ENCODE data around the gene CA12.
A peak's percentile ranks its signal among the peaks of the same experiment; 100 is the strongest.

Gene CA12

DNA sequence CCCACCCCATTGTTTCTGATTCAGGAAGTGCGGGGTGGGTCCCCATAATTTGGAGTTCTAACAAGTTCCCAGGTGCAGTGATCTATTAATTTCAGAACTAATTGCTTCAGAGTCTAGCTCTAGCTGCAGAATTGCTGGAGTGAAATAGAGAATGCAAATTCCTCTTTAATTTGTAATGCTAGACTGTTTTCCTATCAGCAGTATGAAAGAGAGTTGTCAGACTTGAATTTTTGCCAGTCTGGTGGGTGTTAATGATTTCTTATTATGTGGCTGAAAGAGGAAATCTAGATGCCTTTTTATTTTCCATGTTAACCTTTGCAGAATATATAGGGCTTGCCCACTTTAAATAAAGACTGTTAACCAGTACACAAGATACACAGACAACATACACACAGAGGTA lies 80.6 kb downstream of the CA12 start:
- Histone ChIP-seq H3K4me2 (no peak overlapping the region), H3K4me1 (no peaks in the 10 kb centered on the region), H3K36me3 (peaks cover 29 to 99% (median 43%) of the 10 kb centered on the region in 11 experiments), H4K20me1 (no peaks in the 10 kb centered on the region), H3K4me3 (no peak overlapping the region), H3K27me3 (no peaks in the 10 kb centered on the region), H3K9me3 (replicated peaks in 1 of 11) (no peaks in the 10 kb centered on the region), H3K9ac (no peak overlapping the region), H3K27ac (no peak overlapping the region)
- no peak for TF ChIP-seq Cebpa-rat (IDR thresholded peaks at IDR 0.05)

DNA sequence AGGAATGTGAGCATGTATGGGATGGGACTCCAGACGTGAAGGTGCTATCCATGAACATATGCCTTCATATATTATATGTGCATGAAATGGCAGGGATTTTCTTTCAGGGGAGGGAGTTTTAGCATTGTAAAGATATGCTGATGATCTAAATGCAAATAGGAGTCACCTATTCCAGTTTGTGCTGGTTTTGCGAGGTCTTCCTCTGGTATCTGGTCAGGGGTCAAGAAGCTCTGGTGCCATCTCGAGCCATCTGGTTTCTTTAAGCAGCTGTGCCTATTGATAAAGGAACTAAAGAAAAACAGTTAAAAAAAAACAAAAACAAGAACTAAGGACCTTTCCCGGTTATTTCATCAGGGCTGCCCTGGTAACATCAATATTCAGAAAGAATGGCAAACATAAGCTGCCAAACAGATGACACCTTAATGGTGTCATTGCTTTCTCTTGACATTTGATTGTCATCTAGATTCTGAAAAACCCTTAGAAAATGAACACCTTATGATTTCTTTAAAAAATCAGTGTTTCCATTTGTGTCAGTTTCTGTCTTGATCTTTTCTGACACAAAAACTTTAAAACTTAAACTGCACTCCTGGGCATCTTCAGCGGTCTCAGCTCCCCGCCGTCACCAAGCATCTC lies 81.6 kb downstream of the CA12 start:
- TF ChIP-seq Cebpa-rat (IDR thresholded peaks at IDR 0.05): no peak
- H3K4me1 ChIP-seq: peaks cover 0 to 7% (median 1%) of the 10 kb centered on the region in 10 experiments; a peak in 5 of 20 replicates
- peaks cover 21 to 99% (median 36%) of the 10 kb centered on the region in 11 experiments; a peak in 19 of 22 replicates for H3K36me3 ChIP-seq
- no peaks in the 10 kb centered on the region for H4K20me1 ChIP-seq
- H3K4me3 ChIP-seq: no peak overlapping the region
- no peak overlapping the region for H3K27ac ChIP-seq
- no peak overlapping the region for H3K4me2 ChIP-seq
- H3K9me3 ChIP-seq (replicated peaks in 1 of 11): no peaks in the 10 kb centered on the region
- no peaks in the 10 kb centered on the region for H3K27me3 ChIP-seq
- H3K9ac ChIP-seq: no peak overlapping the region

DNA sequence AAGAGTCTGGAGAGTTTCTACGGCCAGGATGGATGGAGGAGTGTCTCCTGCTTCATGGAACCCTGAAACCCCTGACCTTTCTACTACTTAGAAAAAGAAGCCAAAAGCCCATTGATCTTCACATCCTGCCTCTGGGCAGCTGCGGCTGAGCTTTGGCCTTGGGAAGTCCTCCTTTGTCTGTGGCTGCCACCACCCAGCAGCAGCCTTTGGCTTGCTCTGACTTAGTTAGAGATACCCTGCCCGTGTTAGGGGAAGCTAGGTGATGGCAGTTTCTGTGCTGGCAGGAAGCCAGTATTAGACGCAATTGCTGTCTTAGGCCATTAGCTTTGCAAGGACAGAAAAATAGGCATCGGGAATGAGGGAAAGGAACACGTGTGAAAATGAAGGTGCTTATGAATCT lies 85.5 kb downstream of the CA12 start:
- Histone ChIP-seq H3K4me3 (no peak overlapping the region), H3K27ac (no peak overlapping the region), H3K9ac (no peak overlapping the region), H3K4me2 (no peak overlapping the region), H3K4me1 (peaks cover 0 to 38% (median 7%) of the 10 kb centered on the region in 10 experiments; a peak in 16 of 20 replicates), H4K20me1 (no peaks in the 10 kb centered on the region), H3K27me3 (no peaks in the 10 kb centered on the region), H3K9me3 (replicated peaks in 1 of 11) (no peaks in the 10 kb centered on the region), H3K36me3 (peaks cover 5 to 71% (median 21%) of the 10 kb centered on the region in 11 experiments; a peak in 12 of 22 replicates)
- no peak for TF ChIP-seq Cebpa-rat (IDR thresholded peaks at IDR 0.05)

GRCh38 chr15:63295341-63295740 lies 86.3 kb downstream of the CA12 start:
- peak overlapping the region in 3 of 11 experiments; percentile 2 to 67 (median 19); a peak in 2 of 22 replicates for H3K4me2 ChIP-seq
- peaks cover 5 to 63% (median 14%) of the 10 kb centered on the region in 11 experiments; a peak in 12 of 22 replicates for H3K36me3 ChIP-seq
- no peaks in the 10 kb centered on the region for H3K27me3 ChIP-seq
- no peak overlapping the region for H3K9ac ChIP-seq
- H3K27ac ChIP-seq: no peak overlapping the region
- no peaks in the 10 kb centered on the region for H4K20me1 ChIP-seq
- no peak for TF ChIP-seq Cebpa-rat (IDR thresholded peaks at IDR 0.05)
- H3K9me3 ChIP-seq (replicated peaks in 1 of 11): no peaks in the 10 kb centered on the region
- H3K4me1 ChIP-seq: peaks cover 0 to 46% (median 7%) of the 10 kb centered on the region in 10 experiments; a peak in 16 of 20 replicates
- H3K4me3 ChIP-seq: no peak overlapping the region

DNA sequence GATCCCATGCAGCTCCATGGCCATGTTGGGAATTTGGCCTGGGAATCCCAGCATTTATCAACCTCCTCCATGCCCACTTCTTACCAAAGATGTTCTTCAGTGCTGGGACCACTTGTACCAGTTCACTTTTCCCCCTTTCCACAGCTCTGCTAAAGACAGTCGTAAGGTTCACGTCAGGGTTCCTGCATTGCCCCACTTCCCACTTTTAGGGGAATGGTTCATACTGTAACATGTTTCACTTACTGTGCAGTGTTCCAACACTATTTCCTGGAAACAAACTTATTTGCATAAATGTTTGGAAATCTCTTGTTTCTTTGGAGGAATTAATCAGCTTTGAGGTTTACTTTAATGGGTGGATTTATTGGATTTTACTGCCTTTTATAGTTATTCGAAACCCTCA lies 87.3 kb downstream of the CA12 start:
- no peaks in the 10 kb centered on the region for H3K9me3 ChIP-seq (replicated peaks in 1 of 11)
- H3K4me3 ChIP-seq: no peak overlapping the region
- H3K4me1 ChIP-seq: peaks cover 0 to 48% (median 7%) of the 10 kb centered on the region in 10 experiments; a peak in 16 of 20 replicates
- no peaks in the 10 kb centered on the region for H3K27me3 ChIP-seq
- peak overlapping the region in 3 of 11 experiments; percentile 56 to 67 (median 60); a peak in 6 of 22 replicates for H3K4me2 ChIP-seq
- no peaks in the 10 kb centered on the region for H4K20me1 ChIP-seq
- H3K27ac ChIP-seq: no peak overlapping the region; a peak in 1 of 22 replicates
- H3K9ac ChIP-seq: no peak overlapping the region
- H3K36me3 ChIP-seq: peaks cover 3 to 58% (median 16%) of the 10 kb centered on the region in 11 experiments; a peak in 12 of 22 replicates
- no peak for TF ChIP-seq Cebpa-rat (IDR thresholded peaks at IDR 0.05)

GRCh38 chr15:63292771-63293170 lies 88.9 kb downstream of the CA12 start:
- Histone ChIP-seq H3K4me3 (no peak overlapping the region), H3K9ac (no peak overlapping the region), H3K9me3 (replicated peaks in 1 of 11) (no peaks in the 10 kb centered on the region), H4K20me1 (no peaks in the 10 kb centered on the region), H3K27me3 (no peaks in the 10 kb centered on the region), H3K36me3 (peaks cover under 1 to 51% (median 11%) of the 10 kb centered on the region in 11 experiments; a peak in 12 of 22 replicates), H3K27ac (no peak overlapping the region), H3K4me2 (peak overlapping the region in 2 of 11 experiments; percentile 52 to 75; a peak in 3 of 22 replicates), H3K4me1 (peaks cover 0 to 55% (median 9%) of the 10 kb centered on the region in 10 experiments; a peak in 16 of 20 replicates)
- TF ChIP-seq Cebpa-rat (IDR thresholded peaks at IDR 0.05): no peak

DNA sequence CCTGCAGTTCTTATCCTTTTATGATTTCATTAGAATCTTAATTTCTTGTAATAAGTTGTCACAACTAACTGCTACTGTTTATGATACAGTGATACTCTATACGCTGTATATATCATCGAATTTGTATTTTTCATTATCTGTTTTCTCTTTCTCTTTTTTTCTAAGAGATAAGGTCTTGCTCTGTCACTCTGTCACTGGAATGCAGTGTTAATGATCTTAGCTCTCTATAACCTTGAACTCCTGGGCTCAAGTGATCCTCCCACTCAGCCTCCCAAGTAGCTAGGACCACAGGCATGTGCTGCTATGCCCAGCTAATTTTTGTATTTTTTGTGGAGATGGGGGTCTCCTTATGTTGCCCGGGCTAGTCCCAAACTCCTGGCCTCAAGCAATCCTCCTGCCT lies 89.4 kb downstream of the CA12 start:
- Histone ChIP-seq H3K4me3 (no peak overlapping the region), H3K9ac (no peak overlapping the region), H4K20me1 (no peaks in the 10 kb centered on the region), H3K36me3 (peaks cover 0 to 51% (median 9%) of the 10 kb centered on the region in 11 experiments; a peak in 10 of 22 replicates), H3K27ac (no peak overlapping the region), H3K9me3 (replicated peaks in 1 of 11) (no peaks in the 10 kb centered on the region), H3K4me2 (peak overlapping the region in 2 of 11 experiments; percentile 52 to 75; a peak in 5 of 22 replicates), H3K27me3 (no peaks in the 10 kb centered on the region), H3K4me1 (peaks cover 0 to 58% (median 9%) of the 10 kb centered on the region in 10 experiments; a peak in 16 of 20 replicates)
- TF ChIP-seq Cebpa-rat (IDR thresholded peaks at IDR 0.05): no peak

DNA sequence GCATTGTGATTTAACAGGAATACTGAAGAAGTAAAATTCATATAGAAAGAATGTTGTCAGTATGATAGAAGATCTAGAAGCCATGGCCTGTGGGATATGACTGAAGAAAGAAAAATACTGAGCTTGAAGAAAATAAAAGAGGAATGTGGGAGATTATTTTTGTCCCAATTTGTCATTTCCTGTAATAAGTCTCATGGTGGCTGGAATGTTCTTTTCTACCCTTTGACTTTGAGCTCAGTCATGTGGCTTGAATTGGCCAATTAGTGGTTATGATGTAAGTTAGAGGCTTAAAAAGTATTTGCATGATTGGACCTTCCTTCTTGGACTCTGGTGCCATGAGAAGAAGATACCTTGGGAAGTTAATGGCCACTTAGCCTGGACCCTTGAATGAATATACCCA lies 90.1 kb downstream of the CA12 start:
- peaks cover 0 to 52% (median 9%) of the 10 kb centered on the region in 11 experiments; a peak in 9 of 22 replicates for H3K36me3 ChIP-seq
- no peak for TF ChIP-seq Cebpa-rat (IDR thresholded peaks at IDR 0.05)
- no peak overlapping the region for H3K4me3 ChIP-seq
- no peaks in the 10 kb centered on the region for H3K9me3 ChIP-seq (replicated peaks in 1 of 11)
- no peak overlapping the region for H3K9ac ChIP-seq
- no peaks in the 10 kb centered on the region for H3K27me3 ChIP-seq
- peak overlapping the region in 3 of 11 experiments; percentile 14 to 28 (median 26); a peak in 4 of 22 replicates for H3K27ac ChIP-seq
- no peaks in the 10 kb centered on the region for H4K20me1 ChIP-seq
- H3K4me1 ChIP-seq: peaks cover 0 to 65% (median 9%) of the 10 kb centered on the region in 10 experiments; a peak in 16 of 20 replicates
- peak overlapping the region in 5 of 11 experiments; percentile 50 to 75 (median 70); a peak in 11 of 22 replicates for H3K4me2 ChIP-seq

DNA sequence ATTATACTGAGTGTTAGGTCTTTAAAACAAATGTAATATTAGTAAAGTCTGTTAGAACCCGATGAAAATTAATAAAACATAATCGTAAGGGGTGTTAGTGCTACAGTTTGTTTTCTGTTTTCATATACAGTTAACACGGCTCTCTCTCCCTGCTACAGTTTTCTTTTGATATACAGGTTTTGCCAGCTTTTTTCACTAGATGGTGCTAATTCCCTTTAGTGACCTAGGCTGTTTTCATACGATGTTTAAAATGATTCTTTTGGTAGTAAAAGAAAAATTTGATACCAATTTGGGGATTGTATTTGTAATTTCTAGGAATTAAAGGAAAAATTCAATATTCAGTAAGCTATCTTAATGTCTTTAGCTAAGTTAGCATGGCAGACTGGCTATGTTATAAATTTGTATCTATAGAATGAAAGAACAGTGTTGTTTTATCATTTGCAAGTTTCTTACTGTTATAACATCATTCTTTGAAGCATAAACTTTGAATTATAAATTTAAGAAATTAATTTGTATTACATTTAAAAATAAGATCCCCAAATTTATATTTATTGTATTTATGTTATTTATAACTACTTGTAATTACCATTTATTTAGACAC lies 92.8 kb downstream of the CA12 start:
- H3K9ac ChIP-seq: no peak overlapping the region
- no peak for TF ChIP-seq Cebpa-rat (IDR thresholded peaks at IDR 0.05)
- H4K20me1 ChIP-seq: no peaks in the 10 kb centered on the region
- peaks cover 6 to 62% (median 15%) of the 10 kb centered on the region in 11 experiments; a peak in 19 of 22 replicates for H3K36me3 ChIP-seq
- peaks cover 0 to 57% (median 9%) of the 10 kb centered on the region in 10 experiments; a peak in 14 of 20 replicates for H3K4me1 ChIP-seq
- no peak overlapping the region for H3K4me3 ChIP-seq
- no peaks in the 10 kb centered on the region for H3K27me3 ChIP-seq
- peak overlapping the region in 2 of 11 experiments; percentile 12 to 23; a peak in 1 of 22 replicates for H3K4me2 ChIP-seq
- H3K27ac ChIP-seq: no peak overlapping the region
- H3K9me3 ChIP-seq (replicated peaks in 1 of 11): no peaks in the 10 kb centered on the region
